Effector CD8-positive, alpha-beta T cell (primary cell): ENCODE data around the gene CSAD.

Experiments
- DNase-seq: peaks from one replicate; lab custom pipeline; 2025; lab: John Stamatoyannopoulos, UW
- total RNA-seq, 4 experiments: gene quantifications; one replicate each; lab custom pipeline; 2026; lab: John Stamatoyannopoulos, UW

Gene CSAD
- 9.2 to 26.6 (median 17.0) reads per million in 4 experiments for total RNA-seq

GRCh38 chr12:53180220-53180930 lies at the start of gene CSAD, which contains the start of gene ZNF740:
Gene CSAD (minus strand): TSS chr12:53180925. CDS start chr12:53173470, 7,455 bp downstream.
Gene ZNF740 (plus strand): TSS chr12:53180722. CDS start chr12:53181984, 1,262 bp downstream.
- DNase-seq: peak; percentile 93

- DNase-seq: no peak
These were observed 49.6 kb upstream of the CSAD start for GRCh38 chr12:53230108-53230845.

GRCh38 chr12:53229454-53229853 lies 48.7 kb upstream of the CSAD start:
- DNase-seq: no peak

GRCh38 chr12:53227836-53228235 lies 47.1 kb upstream of the CSAD start:
- DNase-seq: no peak

GRCh38 chr12:53227341-53227740 lies 46.6 kb upstream of the CSAD start:
- no peak for DNase-seq

- no peak for DNase-seq
These were observed 46.1 kb upstream of the CSAD start for GRCh38 chr12:53226815-53227214.

- no peak for DNase-seq
These were observed 45.1 kb upstream of the CSAD start for GRCh38 chr12:53225635-53226424.

- no peak for DNase-seq
These were observed 44.3 kb upstream of the CSAD start for GRCh38 chr12:53224897-53225634.

GRCh38 chr12:53224061-53224896 lies 43.6 kb upstream of the CSAD start:
- DNase-seq: no peak

- peak; percentile 41 for DNase-seq
These were observed 42.8 kb upstream of the CSAD start for GRCh38 chr12:53223389-53224060.

- no peak for DNase-seq
These were observed 42.1 kb upstream of the CSAD start for GRCh38 chr12:53222806-53223261.

GRCh38 chr12:53222170-53222721 lies 41.5 kb upstream of the CSAD start:
- DNase-seq: no peak

- peak; percentile 36 for DNase-seq
These were observed 40.7 kb upstream of the CSAD start for GRCh38 chr12:53221203-53222080.

- peak; percentile 66 for DNase-seq
These were observed 40.0 kb upstream of the CSAD start for GRCh38 chr12:53220694-53221202.

GRCh38 chr12:53219956-53220693 lies 39.4 kb upstream of the CSAD start:
- DNase-seq: peak; percentile 65

GRCh38 chr12:53219292-53219955 lies 38.7 kb upstream of the CSAD start:
- peak; percentile 16 for DNase-seq
